Tibial artery (tissue), 4 donors: ENCODE data around the gene MAGI3.
"Not testable (repeated sequence)": the region's sequence is repeated elsewhere in the genome, so short reads cannot be mapped to it uniquely, and the experiment has no call there.

Experiments used
- DNase-seq, 2 donors: peaks; one replicate each; pipeline ENCODE4 v3.0.0-alpha.2; 2019
- H3K27ac ChIP-seq, 2 donors: fragments of 200-600 bp; sonication (generic) in 1 of 2; 1 replicate in 1 of 2; 2 replicates in 1 of 2; pipeline ENCODE4 v1.5.1; 2018 to 2019; ENCODE audit warnings: mild to moderate bottlenecking in 1 of 2
- H3K27me3 ChIP-seq, 2 donors: fragments of 200-600 bp; sonication (generic) in 1 of 2; one replicate each; pipeline versions ENCODE4 v1.5.1 to v1.6.0; 2016 to 2019
- H3K36me3 ChIP-seq, 3 donors: fragments of 200-600 bp; sonication (generic) in 2 of 3; one replicate each; pipeline ENCODE4 v1.5.1; 2016 to 2019; ENCODE audit warnings: mild to moderate bottlenecking in 2 of 3
- H3K4me1 ChIP-seq, 4 donors: fragments of 200-600 bp; sonication (generic) in 2 of 4; 1 replicate in 3 of 4; 2 replicates in 1 of 4; pipeline ENCODE4 v1.5.1; 2016 to 2019
- H3K4me3 ChIP-seq, 2 donors: fragments of 200-600 bp; sonication (generic) in 1 of 2; 1 replicate in 1 of 2; 2 replicates in 1 of 2; pipeline ENCODE4 v1.5.1; 2018 to 2019; ENCODE audit warnings: mild to moderate bottlenecking in 2 of 2
- H3K9me3 ChIP-seq, 3 donors: fragments of 200-600 bp; sonication (generic) in 1 of 3; one replicate each; pipeline ENCODE4 v1.5.1; 2016 to 2019
- CTCF ChIP-seq, 2 experiments: fragments of 200-600 bp in 1 of 2; fragments of 450-650 bp in 1 of 2; IDR thresholded peaks; one replicate each; pipeline ENCODE4 v1.5.1; 2017 to 2019; ENCODE audit warnings: antibody characterized with exemption in 2 of 2, mild to moderate bottlenecking in 1 of 2, moderate library complexity in 1 of 2
- intact Hi-C: fragments of 100-400 bp; cut with DNase I; formaldehyde crosslinking; loops from one replicate; pipeline ENCODE4 v1.15.0; 2023; ENCODE audit warnings: low total_unique reads

MAGI3 gene

DNA sequence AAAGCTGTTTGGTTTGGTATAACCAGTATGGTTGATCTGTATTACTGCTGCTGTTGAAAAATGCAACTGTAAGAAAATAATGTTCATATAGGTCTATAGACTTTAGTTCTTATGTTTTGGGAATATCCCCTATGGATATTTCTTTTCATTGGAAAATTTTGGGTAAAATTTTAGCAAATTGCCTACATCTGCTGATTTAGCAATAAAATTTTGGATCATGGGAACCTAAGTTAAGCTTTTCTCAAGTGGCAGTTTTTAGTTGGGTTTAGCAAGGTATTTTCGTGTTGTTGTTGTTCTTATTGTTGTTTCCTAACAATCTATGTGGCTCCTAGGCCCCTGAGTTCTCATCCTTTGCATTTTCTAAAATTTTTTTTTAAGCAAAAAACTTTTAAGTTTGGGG is 201.9 kb downstream of the MAGI3 start:
- TF ChIP-seq CTCF (IDR thresholded peaks at IDR 0.05): no peak
- intact Hi-C loops: no loop called here

DNA sequence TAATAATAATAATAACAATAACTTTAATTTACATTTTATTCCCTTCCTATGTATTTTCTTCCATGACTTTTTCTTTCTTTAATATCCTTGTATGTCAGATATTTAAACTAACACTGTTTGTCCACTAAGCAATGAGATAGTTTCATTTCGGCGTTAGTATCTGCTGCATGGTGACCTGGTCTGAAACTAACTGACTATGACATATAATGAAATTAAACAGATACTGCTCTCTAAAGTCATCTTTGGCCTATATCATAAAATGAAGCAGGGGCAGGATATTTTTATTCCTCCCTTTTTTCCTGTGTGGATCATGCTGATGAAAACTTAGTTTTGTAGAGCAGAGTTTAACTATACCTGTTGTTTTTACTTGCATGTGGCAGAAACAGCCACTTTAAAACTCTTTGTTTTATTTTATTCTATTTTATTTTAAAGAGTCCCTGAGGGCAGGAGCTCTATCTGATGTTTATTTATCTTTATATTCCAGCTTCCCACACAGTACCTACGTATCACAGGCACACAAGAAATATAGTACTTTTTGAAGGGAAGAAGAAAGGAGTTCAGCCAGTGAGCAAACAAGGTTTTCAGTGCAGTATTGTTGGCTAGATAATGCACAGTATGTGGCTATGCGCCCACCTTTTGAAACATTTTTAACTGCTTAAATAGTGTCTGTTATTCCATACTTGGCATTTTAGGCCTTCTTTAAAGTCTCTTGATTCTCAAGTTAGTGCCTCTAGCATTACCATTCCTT is 203.4 kb downstream of the MAGI3 start:
- no peak for DNase-seq
- Histone ChIP-seq H3K36me3 (peaks cover 20 to 49% (median 43%) of the 10 kb centered on the region in 3 donors), H3K27me3 (no peaks in the 10 kb centered on the region), H3K9me3 (peaks cover 0 to 15% (median 4%) of the 10 kb centered on the region in 3 donors), H3K4me3 (no peak overlapping the region), H3K27ac (no peak overlapping the region), H3K4me1 (no peaks in the 10 kb centered on the region)
- TF ChIP-seq CTCF (IDR thresholded peaks at IDR 0.05): no peak
- intact Hi-C loops: no loop called here

More for the DNA sequence above, 201.9 kb downstream of the MAGI3 start:
- peaks cover 13 to 46% (median 29%) of the 10 kb centered on the region in 3 donors for H3K36me3 ChIP-seq
- no peak for DNase-seq
- no peak overlapping the region for H3K27ac ChIP-seq
- no peak overlapping the region for H3K4me3 ChIP-seq
- H3K4me1 ChIP-seq: no peaks in the 10 kb centered on the region
- H3K27me3 ChIP-seq: no peaks in the 10 kb centered on the region
- H3K9me3 ChIP-seq: peaks cover 0 to 5% (median 0%) of the 10 kb centered on the region in 3 donors

DNA sequence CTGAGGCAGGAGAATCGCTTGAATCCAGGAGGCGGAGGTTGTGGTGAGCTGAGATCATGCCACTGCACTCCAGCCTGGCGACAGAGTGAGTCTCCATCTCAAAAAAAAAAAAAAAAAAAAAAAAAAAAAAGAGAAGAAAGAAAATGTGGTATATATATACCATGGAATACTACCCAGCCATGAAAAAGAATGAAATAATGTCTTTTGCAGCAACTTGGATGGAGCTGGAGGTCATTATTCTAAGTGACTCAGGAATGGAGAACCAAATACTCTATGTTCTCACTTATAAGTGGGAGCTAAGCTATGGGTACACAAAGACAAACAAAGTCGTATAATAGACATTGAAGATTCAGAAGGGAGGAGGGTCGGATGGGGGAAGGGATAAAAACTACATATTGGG is 214.2 kb downstream of the MAGI3 start:
- H3K27me3 ChIP-seq, H3K4me1 ChIP-seq, H3K4me3 ChIP-seq, H3K27ac ChIP-seq, DNase-seq, H3K9me3 ChIP-seq, H3K36me3 ChIP-seq: not testable (repeated sequence)
- intact Hi-C loops: loop anchor here (10.0 kb wide), 1 partner anchor 580 kb away; no protein-coding TSS in a partner anchor

GRCh38 chr1:113605146-113605545 is 214.8 kb downstream of the MAGI3 start:
- Histone ChIP-seq H3K36me3 (no peaks in the 10 kb centered on the region), H3K27ac (no peak overlapping the region), H3K4me3 (no peak overlapping the region), H3K4me1 (no peaks in the 10 kb centered on the region), H3K9me3 (no peaks in the 10 kb centered on the region), H3K27me3 (no peaks in the 10 kb centered on the region)
- DNase-seq: no peak
- intact Hi-C loops: loop anchor here (10.0 kb wide), 1 partner anchor 580 kb away; no protein-coding TSS in a partner anchor
- no peak for TF ChIP-seq CTCF (IDR thresholded peaks at IDR 0.05)

DNA sequence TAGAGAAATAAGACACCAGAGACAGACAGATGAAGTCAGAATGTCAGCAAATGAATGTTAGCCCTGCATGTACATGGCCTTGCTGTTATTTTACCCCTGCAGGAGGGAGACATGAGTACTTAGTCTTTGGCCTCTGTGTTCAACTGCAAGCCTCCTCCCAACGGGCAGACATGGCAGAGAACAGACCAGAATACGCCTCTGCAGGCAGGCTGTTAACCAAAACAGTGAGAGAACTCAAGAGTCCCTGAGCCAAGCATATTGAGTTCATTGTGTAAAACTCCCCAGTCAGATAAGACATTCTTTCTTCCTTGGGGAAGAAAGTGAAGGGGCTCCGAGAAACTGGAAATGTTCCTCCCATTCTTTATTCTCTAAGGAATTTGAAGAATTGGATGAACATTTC is 218.1 kb downstream of the MAGI3 start:
- no peak for TF ChIP-seq CTCF (IDR thresholded peaks at IDR 0.05)
- no peaks in the 10 kb centered on the region for H3K27me3 ChIP-seq
- H3K4me3 ChIP-seq: no peak overlapping the region
- no peak for DNase-seq
- no peak overlapping the region for H3K27ac ChIP-seq
- intact Hi-C loops: loop anchor here (10.0 kb wide), 1 partner anchor 576 kb away; no protein-coding TSS in a partner anchor
- H3K9me3 ChIP-seq: no peaks in the 10 kb centered on the region
- H3K4me1 ChIP-seq: no peaks in the 10 kb centered on the region
- no peaks in the 10 kb centered on the region for H3K36me3 ChIP-seq

- Histone ChIP-seq H3K27ac (no peak overlapping the region), H3K9me3 (no peaks in the 10 kb centered on the region), H3K4me3 (no peak overlapping the region), H3K36me3 (no peaks in the 10 kb centered on the region), H3K27me3 (no peaks in the 10 kb centered on the region), H3K4me1 (no peaks in the 10 kb centered on the region)
- TF ChIP-seq CTCF (IDR thresholded peaks at IDR 0.05): no peak
- no peak for DNase-seq
- intact Hi-C loops: no loop called here
Measured at GRCh38 chr1:113610372-113610771, 220.1 kb downstream of the MAGI3 start.
